SKM-1 treated with dmso at 0.1 percent for 144 hours (cell line): ENCODE results near the gene RTN4RL2.

Experiments used
- DNase-seq: peaks from one replicate; lab custom pipeline; 2025; ENCODE audit not compliant: unreplicated experiment; lab: John Stamatoyannopoulos, UW

RTN4RL2 gene

DNA sequence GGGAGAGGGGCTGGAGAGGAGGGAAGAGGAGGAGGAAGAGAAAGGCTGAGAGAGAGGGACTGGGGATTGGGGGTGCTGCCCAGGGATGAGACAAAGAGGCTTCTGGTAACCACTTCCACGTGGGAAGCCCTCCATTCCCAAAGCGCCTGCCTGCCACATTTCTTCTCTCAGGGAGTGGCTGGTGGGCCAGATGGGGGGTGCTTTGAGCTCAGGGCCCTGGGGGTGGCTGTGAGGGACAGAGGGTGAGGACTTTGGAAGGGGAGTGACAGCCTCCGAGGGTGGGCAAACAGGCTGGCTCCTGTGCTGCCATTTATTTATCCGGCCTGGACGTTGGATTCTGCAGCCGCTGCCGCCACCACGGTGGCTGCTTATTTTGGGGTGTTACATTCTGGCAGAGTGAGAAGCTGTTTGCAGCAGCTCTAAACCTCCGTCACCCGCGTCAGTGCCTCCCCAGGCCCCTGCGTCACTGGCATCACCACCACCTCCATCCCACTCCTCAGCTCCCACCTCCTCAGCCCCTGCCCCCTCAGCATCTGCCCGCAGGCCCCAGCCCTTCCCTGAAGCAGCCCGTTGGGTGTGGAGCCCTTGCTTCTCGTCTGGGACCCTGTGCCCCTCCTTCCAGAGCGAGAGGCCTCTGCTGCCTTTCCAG lies 1.6 kb downstream of the RTN4RL2 start:
- DNase-seq, result no peak

DNA sequence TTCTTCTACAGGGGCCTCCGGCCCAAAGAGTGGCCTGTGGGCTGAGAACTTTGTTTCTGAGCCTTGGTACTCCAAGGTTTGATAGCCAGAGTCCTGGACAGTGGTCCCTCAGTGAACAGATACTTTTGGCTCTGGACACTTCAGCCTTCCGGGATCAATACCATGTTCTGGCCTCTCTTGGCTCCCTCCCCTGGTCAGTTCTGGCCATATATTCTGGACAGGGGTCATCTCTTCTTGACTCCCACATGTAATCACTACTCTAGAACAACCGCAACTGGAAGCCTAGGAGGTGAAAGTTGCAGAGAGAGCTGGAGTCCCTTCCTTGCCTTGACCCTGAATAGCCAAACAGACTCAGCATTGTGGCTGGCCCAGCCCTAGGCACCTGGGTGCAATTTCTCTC lies 2.3 kb downstream of the RTN4RL2 start:
- DNase-seq, result no peak

DNA sequence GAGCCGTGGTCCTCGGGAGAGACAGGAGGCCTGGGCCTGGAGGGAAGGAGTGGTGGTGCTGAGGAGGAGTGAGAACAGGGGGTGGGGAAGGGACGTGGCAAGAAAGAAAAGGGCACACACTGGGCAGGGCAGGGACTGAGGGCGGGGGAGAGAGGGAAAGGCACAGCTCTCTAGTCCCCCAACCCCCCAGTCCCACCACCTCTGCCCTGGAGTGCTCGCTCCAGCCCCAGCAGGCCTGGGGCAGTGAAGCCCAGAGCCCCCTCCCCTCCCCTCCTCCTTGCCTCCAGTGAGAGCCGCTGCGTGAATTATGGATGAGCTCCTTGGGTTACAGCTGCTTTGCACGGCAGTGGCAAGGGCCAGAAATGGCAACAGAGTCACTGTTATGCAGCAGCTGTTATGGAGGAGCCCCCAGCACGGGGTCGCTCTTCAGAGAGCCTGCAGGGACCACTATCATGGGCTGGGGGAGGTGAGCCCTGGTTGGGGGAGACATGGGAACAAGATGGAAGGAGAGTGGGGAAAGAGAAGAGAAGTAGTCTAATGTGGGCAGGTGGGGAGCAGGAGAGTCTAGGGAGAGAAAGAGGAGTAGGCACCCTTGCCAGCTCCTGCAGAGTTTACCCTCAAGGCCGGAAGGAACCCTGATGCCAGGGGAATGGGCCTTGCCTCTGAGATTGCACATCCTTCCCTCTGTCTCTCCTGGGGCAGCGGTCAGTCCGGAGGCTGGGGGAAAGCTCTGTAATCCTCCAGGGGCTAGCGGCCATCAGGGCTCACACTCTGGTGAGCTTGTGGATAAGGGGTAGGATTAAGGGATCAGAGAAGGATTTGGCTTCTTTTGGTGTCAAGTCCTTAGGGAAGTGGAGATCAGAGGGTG lies 3.6 kb downstream of the RTN4RL2 start:
- DNase-seq, result no peak

DNA sequence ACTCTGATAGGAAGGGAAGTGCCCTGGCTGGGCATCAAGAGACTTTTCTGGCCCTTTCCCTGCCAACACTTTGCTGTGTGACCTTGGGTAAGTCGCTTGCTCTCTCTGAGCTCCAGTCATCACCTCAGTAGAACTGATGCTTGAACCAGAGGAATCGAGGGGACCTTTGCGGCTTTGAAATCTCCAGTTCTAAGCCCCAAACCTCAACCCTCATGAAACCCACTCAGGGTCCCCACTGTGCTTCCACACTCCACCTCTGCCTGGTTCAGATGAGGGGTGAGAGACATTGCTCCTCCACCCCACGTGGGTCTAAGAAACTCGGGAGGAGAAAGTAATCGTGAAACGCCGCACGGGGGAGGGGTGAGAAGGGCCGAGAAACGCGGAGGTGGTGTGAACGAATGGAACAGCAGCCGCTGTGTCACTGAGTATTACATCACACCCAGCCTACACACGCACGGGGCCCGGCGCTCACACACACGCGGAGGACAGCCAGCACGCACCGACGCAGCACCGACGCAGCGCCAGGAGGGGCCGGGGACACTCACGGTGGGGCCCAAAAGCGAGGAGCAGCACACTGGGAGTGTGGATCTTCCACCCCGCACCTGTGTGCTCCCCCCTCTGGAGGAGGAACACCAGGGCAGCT lies 4.3 kb downstream of the RTN4RL2 start:
- no peak for DNase-seq

DNA sequence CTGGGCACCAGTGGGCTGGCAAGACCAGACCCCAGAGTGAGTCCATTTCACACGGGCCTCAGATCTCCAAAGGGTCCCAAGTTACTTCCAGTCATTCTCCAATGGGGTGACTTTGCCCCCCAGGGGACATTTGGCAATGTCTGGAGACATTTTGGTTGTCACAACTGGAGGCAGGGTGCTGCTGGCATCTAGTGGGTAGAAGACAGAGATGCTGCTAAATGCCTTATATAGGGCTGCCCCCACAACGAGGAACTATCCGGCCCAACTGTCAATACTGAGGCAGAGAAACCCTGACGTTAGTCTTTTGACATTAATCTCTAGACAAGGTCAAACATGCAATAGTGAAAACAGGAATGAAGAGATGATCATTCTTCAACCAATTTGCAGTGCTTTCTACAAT lies 6.4 kb downstream of the RTN4RL2 start:
- DNase-seq, result no peak

DNA sequence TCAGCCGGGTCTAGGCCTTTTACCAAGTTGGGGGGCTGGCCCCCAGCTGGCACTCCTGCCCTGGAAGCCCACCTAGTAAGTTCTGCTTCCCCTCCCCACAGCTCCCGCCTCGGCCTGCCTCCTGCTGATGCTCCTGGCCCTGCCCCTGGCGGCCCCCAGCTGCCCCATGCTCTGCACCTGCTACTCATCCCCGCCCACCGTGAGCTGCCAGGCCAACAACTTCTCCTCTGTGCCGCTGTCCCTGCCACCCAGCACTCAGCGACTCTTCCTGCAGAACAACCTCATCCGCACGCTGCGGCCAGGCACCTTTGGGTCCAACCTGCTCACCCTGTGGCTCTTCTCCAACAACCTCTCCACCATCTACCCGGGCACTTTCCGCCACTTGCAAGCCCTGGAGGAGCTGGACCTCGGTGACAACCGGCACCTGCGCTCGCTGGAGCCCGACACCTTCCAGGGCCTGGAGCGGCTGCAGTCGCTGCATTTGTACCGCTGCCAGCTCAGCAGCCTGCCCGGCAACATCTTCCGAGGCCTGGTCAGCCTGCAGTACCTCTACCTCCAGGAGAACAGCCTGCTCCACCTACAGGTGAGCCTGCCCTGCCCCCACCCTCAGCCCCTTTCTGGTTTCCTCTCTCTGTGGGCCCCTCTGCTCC lies 7.3 kb downstream of the RTN4RL2 start:
- DNase-seq, result no peak

DNA sequence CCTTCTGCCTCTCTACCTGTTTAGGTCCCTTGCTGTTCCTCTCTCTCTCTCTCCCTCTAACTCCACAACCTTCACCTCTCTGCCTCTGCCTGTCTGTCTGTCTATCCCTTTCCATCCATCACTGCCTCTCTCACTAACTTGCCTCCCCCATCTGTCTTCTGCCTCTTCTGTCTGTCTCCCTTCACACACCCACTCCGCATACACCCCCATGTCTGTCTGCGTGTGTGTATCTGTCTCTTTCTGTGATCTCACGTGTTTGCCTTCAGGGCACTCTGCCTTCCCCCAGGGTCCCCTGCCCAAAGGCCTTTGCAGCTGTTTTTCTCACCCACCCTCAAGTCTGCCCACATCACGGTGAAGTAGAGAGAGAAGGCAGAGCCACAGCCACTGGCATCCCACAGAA lies 7.9 kb downstream of the RTN4RL2 start:
- no peak for DNase-seq

DNA sequence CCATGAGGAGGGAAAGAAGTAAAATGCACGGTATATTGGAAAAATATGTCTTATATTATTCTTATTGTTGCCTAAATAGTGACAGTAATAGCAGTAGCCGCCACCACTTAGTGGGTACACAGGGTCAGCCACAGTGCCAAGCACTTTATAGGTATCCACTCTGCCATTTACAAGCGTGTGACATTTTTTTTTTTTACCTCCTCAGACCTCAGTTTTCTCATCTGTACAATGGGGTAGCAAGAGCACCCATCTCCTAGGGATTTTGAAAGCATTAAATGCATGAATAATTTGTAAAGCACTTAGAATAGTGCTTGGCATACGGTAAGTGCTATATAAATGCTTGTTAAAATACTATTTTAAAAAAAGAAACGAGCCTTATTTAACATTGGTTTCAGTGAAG lies 8.9 kb downstream of the RTN4RL2 start:
- no peak for DNase-seq

DNA sequence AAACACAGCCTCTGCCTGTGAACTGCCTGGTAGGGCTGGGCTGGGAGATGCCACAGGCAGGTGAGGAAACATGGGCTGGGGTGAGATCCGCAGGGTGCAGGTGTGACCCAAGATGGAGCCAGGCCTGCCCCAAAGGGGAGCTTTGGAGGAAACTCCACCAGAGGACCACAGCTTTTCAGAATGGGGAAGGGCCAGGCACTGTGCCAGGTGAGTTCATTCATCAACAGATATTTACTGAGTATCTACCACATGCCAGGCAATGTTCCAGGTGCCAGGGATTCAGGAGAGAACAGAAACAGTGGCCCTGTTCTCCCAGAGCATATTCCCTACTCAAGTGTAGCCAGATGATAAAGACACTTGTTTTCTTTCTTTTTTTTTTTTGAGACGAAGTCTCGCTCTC lies 11.2 kb downstream of the RTN4RL2 start:
- no peak for DNase-seq

DNA sequence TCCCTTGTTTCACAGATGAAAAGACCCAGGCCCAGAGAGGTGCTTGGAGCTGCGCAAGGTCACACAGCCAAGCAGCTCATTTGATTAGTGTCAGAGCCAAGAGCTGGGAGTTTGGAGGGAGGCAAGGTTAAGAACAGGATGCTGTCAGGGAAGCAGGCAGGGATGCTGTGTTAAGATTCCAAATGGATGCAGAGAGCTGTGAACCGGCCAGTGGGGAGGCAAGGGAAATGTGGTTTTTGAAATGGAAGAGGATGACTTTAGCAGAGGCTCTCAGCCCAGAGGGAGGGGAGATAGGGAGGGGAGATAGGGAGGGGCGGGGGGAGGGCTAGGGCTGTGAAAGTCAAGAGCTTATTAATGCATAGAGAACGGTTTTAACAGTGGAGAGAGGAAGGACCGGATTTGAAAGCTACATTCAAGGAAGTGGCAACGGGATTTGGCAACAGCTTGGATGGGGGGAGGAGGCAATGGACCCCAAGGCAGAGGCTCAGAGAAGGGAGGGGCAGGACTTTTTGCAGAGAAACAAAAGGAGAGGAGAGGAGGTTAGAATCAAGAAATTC lies 13.0 kb downstream of the RTN4RL2 start:
- DNase-seq, result no peak

DNA sequence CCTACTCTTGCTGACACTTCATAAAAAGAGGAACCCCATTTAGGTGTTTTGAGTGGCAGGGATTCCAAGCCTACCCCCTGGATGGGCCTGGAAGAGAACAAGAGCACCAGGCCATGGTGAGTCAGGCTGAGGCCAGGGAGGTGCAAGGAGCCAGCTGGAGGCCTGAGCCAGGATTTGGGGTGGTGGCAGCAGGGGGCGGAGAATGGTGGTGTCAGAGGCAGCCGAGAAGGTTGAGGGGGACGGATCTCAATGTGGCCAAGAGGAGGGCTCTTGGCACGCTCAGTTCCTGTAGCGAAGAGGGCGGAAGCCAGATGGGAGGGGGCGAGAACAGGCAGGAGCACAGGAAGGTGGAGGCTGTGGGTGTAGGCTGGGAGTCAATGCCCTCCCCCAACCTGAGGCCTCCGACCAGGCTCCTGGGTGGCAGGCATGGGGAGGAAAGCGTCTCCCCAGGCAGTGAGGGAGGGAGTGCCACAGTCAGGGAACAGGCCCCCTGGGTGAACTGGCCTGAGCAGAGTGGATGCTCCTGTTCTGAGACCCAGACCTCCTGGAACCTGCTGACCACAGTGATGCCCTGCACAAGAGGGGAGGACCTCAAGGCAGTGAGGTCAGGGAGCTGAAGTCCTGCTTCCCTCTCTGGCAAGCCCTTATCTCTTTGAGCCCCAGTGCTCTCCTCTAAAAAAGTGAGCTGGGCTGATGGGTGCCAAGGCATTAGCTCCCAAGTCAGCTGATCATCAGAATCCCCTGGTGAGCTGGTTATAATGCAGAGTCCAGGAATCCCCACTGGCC lies 13.9 kb downstream of the RTN4RL2 start:
- DNase-seq, result no peak

DNA sequence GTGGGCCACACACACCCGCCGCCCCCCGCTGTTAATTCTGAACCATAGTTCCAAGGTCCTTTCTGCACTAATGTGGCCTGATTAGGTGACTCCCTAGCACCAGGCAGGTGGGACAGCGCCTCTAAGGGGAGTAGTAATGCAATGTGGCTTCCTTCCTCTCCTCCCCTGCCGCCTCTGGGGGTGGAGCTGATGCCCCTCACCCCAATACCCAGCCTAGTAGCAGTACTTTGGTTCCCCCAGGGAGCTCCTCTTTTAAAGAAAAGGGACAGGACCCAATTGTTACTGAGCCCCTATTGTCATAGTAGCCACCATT lies 14.4 kb downstream of the RTN4RL2 start:
- no peak for DNase-seq

DNA sequence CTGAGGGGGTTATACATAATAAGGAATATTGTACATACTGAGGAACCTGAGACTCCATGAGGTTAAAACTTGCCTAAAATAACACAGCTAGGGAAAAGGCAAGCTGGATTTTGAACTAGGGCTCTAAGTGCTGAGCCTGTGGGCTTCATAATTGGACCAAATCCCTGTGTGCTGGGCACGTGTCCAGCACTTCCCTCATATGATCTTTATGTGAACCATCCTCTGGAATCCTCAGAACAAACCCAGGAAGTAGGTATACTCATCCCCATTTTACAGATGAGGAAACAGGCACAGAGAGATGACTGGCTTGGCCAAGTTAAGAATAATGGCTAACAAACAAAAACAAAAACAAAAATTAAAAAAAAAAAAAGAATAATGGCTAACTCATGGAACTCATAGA lies 14.9 kb downstream of the RTN4RL2 start:
- DNase-seq, result no peak

DNA sequence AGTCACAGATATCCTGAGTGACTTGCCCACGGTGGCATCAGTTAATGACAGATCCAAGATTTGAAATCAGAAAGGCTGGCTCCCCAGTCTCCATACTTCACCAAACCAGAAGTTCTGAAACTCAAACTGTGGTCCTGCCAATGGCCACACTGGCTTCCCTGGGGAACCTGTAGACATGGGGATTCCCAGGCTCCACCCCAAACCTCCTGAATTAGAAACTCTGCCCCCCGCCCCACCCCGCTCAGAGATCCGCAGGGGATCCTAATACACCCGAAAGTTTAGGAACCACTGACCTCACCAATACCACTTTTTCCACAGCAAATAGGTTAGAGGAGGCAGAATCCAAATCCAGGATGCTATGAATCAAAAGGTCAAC lies 15.3 kb downstream of the RTN4RL2 start:
- no peak for DNase-seq

DNA sequence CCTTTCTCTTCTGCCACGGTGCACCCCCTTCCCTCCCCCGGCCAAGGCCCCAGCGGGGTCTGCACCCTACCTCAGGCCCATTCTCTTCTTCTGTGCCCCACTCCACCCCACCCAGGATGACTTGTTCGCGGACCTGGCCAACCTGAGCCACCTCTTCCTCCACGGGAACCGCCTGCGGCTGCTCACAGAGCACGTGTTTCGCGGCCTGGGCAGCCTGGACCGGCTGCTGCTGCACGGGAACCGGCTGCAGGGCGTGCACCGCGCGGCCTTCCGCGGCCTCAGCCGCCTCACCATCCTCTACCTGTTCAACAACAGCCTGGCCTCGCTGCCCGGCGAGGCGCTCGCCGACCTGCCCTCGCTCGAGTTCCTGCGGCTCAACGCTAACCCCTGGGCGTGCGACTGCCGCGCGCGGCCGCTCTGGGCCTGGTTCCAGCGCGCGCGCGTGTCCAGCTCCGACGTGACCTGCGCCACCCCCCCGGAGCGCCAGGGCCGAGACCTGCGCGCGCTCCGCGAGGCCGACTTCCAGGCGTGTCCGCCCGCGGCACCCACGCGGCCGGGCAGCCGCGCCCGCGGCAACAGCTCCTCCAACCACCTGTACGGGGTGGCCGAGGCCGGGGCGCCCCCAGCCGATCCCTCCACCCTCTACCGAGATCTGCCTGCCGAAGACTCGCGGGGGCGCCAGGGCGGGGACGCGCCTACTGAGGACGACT lies 15.9 kb downstream of the RTN4RL2 start:
- DNase-seq, result no peak

DNA sequence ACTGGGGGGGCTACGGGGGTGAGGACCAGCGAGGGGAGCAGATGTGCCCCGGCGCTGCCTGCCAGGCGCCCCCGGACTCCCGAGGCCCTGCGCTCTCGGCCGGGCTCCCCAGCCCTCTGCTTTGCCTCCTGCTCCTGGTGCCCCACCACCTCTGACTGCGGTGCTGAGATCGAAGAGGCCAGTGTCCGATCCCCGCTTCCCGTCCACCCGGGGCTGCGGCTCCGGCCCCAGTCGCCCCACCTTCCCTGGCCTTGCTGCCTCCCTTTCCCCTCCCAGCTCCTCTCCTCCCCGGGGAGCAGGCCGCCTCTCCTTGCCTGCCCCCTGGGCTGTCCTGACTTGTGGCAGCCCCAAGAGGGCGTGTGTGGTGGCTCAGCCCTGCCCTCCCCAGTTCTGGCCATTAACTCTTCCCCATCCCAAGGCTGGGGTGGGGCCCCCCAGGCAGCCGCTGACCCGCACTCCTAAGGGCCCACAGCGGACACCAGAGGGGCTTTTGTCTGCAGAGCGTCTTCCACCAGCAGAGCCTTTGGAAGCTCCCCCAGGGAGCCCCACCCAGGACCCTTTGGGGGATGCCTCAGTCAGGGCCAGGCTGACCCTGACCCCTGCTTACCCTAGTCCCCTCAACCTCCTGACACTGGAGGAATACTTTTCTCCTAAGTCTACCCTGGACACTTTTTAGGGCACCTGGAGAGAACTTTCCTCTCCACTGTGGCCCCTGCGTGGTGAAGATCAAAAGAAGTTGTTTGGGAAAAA lies 16.6 kb downstream of the RTN4RL2 start:
- DNase-seq, result no peak

DNA sequence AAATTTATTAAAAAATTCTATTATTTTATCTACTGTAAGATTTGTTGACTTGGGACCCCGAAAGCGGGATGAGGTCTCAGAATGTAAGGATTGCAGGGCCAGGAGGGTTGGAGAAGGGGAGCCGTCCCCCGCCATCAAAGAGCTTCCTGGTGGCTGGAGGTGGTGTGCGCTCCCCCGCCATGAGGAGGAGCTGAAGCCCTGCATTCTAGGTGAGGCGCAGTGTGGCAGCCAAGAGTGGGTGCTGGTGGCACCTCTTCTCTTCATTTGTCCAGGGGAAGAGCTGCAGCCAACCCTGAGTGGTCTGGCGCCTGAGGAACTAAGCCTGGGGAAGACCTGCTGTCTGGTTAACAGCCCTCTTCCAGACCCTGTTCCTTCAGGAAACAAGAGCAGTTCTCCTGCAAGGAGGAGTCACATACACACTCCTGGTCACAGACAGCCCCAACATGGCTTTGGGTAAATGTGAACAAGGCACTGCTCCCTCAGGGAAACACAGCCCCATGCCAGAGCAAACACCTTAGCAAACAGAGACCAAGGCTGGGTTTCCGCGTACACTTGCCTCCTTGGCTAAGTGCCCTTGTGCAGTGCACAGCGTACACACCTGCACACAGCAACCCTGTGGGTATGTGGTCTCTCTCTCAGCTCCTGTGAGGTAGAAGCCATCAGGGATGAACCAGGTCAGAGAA lies 17.3 kb downstream of the RTN4RL2 start:
- DNase-seq, result no peak

DNA sequence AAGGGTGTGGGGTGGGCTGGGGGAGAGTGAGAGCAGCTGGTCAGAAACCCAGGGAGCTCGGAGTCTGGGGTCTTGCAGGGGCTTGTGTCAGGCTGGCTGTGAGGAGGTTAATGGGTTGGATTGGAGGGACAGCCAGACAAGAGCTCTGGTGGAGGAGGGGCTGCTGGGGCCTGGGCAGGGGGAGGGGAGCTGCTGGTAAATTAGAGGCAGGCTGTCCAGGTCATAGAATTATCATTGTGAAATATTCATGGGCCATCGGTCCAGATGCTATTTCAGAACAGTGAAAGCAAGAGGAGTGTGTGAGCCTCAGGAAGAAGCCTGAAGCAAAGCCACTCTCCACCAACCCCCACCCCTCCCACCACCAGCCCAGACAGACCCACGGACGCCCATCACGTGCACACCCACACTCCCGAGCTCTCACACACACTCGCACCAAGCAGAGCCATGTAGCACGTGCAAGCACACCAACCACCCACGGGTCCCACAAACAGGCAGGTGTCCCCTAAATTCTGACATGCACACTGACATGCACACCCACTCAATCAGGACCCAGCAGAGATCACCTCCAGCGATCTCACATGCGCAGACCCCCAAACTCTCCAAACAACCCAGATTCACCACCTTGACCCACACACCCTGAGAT lies 18.8 kb downstream of the RTN4RL2 start:
- no peak for DNase-seq
